Chondrocyte (in vitro differentiated cells): ENCODE results near the gene MED26. TPM values are rescaled to one million over a fixed set of nuclear protein-coding genes. Genes with fewer than 3 reads are reported as not detected.

Experiments
- DNase-seq: peaks from one replicate; pipeline ENCODE4 v3.0.0; 2021; ENCODE audit warnings: mixed read lengths, low spot score
- H3K27ac Mint-ChIP-seq: one replicate; pipeline ENCODE4 v1.8.0; 2021; ENCODE audit warnings: mild to moderate bottlenecking, moderate library complexity, mixed read lengths; ENCODE audit not compliant: unreplicated experiment
- H3K27me3 Mint-ChIP-seq: 2 replicates; pipeline ENCODE4 v1.8.0; 2021; ENCODE audit warnings: low read depth, mixed read lengths
- H3K36me3 Mint-ChIP-seq: 2 replicates; pipeline ENCODE4 v1.8.0; 2021; ENCODE audit warnings: low read depth, mixed read lengths
- H3K4me1 Mint-ChIP-seq: 2 replicates; pipeline ENCODE4 v1.8.0; 2021; ENCODE audit warnings: low read depth, mild to moderate bottlenecking, mixed read lengths
- H3K4me3 Mint-ChIP-seq: one replicate; pipeline ENCODE4 v1.8.0; 2021; ENCODE audit warnings: mild to moderate bottlenecking, moderate library complexity, mixed read lengths; ENCODE audit not compliant: unreplicated experiment
- H3K9me3 Mint-ChIP-seq: 2 replicates; pipeline ENCODE4 v1.8.0; 2021; ENCODE audit warnings: low read depth, mixed read lengths
- total RNA-seq: library from RNA; stranded (reverse); gene quantifications from 3 replicates; pipeline ENCODE4 v1.2.1, GENCODE V29; 2021
- TF ChIP-seq, protein P1 (sequence below): fragments of 200-600 bp; sonication (generic); IDR thresholded peaks from 2 replicates; pipeline ENCODE4 v1.5.0; 2021; ENCODE audit warnings: antibody characterized with exemption, mild to moderate bottlenecking, moderate library complexity

MED26 gene
- total RNA-seq, 1 donor from 2014 or later, result 8.7 TPM

DNA sequence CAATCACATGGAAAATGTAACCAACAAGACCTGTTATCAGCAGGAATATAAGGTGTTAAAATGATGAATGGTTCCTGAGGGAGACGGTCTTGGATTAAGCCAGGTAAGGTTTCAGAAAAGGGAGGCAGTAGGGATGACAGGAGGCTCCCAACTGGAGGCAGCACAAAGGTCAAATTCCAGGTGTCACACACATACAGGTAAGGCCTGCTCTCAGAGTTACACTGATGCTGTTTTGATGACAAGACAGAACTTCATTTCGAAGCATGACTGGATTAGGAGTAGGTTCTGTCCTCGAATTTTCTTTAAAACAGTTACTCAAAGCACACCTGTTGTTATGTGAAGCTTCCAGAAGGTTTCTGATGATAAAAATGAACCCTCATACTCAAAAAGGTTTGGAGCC, 7.4 kb downstream of the MED26 start:
- no peaks in the 10 kb centered on the region for H3K27me3 Mint-ChIP-seq
- no peak overlapping the region for H3K4me3 Mint-ChIP-seq
- DNase-seq, result no peak
- H3K4me1 Mint-ChIP-seq, result peaks cover 38% of the 10 kb centered on the region
- H3K27ac Mint-ChIP-seq, result no peak overlapping the region
- no peaks in the 10 kb centered on the region for H3K9me3 Mint-ChIP-seq
- TF ChIP-seq, protein P1, sequence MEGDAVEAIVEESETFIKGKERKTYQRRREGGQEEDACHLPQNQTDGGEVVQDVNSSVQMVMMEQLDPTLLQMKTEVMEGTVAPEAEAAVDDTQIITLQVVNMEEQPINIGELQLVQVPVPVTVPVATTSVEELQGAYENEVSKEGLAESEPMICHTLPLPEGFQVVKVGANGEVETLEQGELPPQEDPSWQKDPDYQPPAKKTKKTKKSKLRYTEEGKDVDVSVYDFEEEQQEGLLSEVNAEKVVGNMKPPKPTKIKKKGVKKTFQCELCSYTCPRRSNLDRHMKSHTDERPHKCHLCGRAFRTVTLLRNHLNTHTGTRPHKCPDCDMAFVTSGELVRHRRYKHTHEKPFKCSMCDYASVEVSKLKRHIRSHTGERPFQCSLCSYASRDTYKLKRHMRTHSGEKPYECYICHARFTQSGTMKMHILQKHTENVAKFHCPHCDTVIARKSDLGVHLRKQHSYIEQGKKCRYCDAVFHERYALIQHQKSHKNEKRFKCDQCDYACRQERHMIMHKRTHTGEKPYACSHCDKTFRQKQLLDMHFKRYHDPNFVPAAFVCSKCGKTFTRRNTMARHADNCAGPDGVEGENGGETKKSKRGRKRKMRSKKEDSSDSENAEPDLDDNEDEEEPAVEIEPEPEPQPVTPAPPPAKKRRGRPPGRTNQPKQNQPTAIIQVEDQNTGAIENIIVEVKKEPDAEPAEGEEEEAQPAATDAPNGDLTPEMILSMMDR, result no peak
- H3K36me3 Mint-ChIP-seq, result no peaks in the 10 kb centered on the region

DNA sequence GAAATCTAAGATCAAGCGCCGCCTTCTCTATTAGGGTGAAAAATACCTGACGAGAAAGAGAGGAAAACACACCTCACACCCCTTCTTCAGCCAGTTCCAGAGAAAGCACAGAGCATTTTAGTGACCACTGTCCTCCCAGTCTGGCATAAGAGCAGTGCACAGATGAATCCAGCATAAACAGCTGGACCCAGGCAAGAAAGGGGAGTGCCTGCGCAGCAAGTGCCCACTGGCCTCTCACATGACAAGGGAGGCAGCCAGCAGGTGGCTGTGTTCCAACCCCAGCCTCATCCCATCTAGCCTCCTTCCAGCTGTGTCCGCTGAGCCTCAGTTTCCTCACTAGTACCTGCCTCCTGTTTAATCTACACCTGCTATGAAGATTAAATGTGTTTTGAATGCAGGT, 8.0 kb downstream of the MED26 start:
- Mint-ChIP-seq H3K27ac (no peak overlapping the region), H3K4me1 (peaks cover 34% of the 10 kb centered on the region), H3K27me3 (no peaks in the 10 kb centered on the region), H3K36me3 (no peaks in the 10 kb centered on the region), H3K4me3 (no peak overlapping the region), H3K9me3 (no peaks in the 10 kb centered on the region)
- TF ChIP-seq, protein P1, result no peak
- no peak for DNase-seq

DNA sequence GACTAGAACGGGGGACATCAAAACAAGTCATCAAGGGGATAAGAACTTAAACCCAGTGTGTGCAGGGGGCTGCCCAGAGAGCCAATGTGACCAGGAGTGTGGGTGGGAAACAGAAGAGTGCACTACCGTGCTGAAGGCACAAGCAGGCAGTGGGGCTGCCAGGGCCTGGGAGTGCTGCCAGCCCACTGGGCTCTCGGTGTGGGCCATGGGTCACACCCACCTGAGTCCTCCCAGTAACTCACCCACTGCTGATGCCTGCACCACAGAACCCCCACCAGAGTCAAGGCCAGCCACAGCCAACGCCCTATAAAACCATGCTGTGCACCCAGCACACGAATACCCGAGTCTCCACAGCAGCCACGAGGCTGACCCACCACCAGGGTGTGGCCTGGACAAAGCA, 8.5 kb downstream of the MED26 start:
- H3K9me3 Mint-ChIP-seq, result no peaks in the 10 kb centered on the region
- no peaks in the 10 kb centered on the region for H3K36me3 Mint-ChIP-seq
- no peaks in the 10 kb centered on the region for H3K27me3 Mint-ChIP-seq
- H3K27ac Mint-ChIP-seq, result no peak overlapping the region
- no peak for DNase-seq
- peaks cover 35% of the 10 kb centered on the region for H3K4me1 Mint-ChIP-seq
- TF ChIP-seq, protein P1, result no peak
- H3K4me3 Mint-ChIP-seq, result no peak overlapping the region

DNA sequence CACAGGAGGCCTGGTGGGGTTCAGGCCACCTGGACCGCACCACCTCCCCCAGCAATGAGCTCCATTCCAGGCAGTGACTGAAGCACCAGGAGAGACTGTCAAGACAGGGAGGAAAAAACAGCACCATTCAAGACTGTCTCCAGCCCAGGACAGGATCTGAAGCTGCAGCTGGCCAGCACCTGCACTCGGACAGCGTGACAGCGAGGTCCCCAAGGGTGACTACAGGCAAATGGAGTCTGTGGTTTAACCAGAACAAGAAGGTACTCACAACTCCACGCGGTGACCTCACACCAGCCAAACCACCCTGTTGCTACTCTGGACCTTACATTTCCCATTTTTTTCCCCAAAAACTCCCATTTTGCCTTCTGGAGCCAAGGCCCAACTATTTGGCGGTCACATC, 9.8 kb downstream of the MED26 start:
- Mint-ChIP-seq H3K27ac (no peak overlapping the region), H3K9me3 (no peaks in the 10 kb centered on the region), H3K27me3 (no peaks in the 10 kb centered on the region), H3K36me3 (no peaks in the 10 kb centered on the region), H3K4me1 (peaks cover 36% of the 10 kb centered on the region), H3K4me3 (no peak overlapping the region)
- no peak for DNase-seq
- TF ChIP-seq, protein P1, result no peak

DNA sequence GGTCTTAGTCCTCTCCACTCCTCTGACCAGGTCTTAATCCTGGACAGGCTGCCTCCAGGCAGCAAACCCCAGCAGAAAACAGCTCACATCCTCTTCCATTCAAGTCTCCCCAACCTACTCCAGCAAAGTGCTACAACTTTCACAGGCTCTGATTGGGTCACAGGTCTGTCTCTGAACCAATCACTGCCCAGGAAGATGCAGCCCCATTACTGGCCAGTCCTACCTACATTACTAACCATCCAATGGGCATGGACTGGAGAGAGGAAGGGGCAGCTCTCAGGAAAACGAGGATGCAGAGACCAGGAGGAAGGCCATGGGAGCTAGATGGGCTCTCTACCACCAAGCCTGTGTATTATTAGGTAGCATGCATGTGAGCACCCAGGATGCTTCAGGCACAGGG, 12.2 kb downstream of the MED26 start:
- DNase-seq, result no peak
- Mint-ChIP-seq H3K4me1 (peaks cover 52% of the 10 kb centered on the region), H3K9me3 (no peaks in the 10 kb centered on the region), H3K27ac (no peak overlapping the region), H3K4me3 (no peak overlapping the region), H3K36me3 (no peaks in the 10 kb centered on the region), H3K27me3 (no peaks in the 10 kb centered on the region)
- TF ChIP-seq, protein P1, result no peak
